22Rv1 (cell line): Measurements from ENCODE around the gene IRAK2.

Source experiments
- ZFX ChIP-seq: fragments of 450-650 bp; IDR thresholded peaks from 2 replicates; pipeline ENCODE4 v1.6.1; 2017; ENCODE audit warnings: antibody characterized with exemption, borderline replicate concordance
- TF ChIP-seq, protein P1 (sequence below): fragments of 450-650 bp; IDR thresholded peaks from 2 replicates; pipeline ENCODE4 v1.5.1; 2017; ENCODE audit warnings: mild to moderate bottlenecking

DNA sequence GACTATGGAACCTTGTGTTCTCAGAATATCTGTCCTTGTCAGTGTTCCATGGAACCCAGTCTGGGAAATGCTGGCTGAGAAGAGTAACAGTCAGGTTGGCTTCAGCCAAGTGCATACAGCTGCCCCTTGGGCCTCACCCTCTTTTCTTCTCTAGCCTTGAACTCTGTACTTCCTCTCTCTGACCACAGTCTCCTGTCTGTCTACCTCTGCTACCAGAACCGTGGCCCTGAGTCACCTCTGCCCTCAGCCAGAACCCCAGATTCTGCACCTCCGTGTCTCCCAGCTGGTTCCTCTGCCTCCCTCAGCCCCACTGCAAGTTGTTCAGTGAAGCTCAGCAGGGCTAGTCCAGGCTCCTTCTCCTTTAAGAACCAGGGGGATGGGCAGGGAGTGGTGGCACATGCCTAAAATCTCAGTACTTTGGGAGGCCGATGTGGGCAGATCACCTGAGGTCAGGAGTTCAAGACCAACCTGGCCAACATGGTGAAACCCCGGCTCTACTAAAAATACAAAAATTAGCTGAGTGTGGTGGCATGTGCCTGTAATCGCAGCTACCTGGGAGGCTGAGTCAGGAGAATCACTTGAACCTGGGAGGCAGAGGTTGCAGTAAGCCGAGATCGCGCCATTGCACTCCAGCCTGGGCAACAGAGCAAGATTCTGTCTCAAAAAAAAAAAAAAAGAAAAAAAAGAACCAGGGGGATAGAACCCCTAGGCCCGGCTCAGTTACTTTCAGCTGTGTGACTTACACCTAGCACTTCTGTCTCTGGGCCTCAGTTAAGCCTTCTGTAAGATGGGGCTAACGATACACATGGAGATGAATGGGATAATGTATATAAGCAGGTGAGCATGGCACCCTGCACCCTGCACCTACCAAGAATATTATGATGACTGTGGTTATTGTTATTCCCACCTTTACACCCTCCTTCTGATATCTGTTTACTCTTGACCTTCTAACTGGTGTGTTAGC, 59.2 kb downstream of the IRAK2 start:
- TF ChIP-seq, protein P1, sequence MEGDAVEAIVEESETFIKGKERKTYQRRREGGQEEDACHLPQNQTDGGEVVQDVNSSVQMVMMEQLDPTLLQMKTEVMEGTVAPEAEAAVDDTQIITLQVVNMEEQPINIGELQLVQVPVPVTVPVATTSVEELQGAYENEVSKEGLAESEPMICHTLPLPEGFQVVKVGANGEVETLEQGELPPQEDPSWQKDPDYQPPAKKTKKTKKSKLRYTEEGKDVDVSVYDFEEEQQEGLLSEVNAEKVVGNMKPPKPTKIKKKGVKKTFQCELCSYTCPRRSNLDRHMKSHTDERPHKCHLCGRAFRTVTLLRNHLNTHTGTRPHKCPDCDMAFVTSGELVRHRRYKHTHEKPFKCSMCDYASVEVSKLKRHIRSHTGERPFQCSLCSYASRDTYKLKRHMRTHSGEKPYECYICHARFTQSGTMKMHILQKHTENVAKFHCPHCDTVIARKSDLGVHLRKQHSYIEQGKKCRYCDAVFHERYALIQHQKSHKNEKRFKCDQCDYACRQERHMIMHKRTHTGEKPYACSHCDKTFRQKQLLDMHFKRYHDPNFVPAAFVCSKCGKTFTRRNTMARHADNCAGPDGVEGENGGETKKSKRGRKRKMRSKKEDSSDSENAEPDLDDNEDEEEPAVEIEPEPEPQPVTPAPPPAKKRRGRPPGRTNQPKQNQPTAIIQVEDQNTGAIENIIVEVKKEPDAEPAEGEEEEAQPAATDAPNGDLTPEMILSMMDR = no peak
- TF ChIP-seq ZFX = no peak
